Fibroblast of lung (primary cell): Measurements from ENCODE around the gene MFN1. TPM values are rescaled to one million over a fixed set of nuclear protein-coding genes. Genes with fewer than 3 reads are reported as not detected.

Experiments used
- DNase-seq, 2 donors: peaks; one replicate each; pipeline versions ENCODE4 v3.0.0 to v3.0.0-alpha.2; 2010; ENCODE audit warnings: low read depth in 2 of 2
- H2AFZ ChIP-seq: 2 replicates; pipeline ENCODE4 v1.5.1; 2012; ENCODE audit warnings: low read length, control low read depth, inconsistent platforms
- H3K27ac ChIP-seq: 2 replicates; pipeline ENCODE4 v1.5.1; 2011; ENCODE audit warnings: low read length, control low read depth; ENCODE audit not compliant: insufficient read depth
- H3K27me3 ChIP-seq: 2 replicates; pipeline ENCODE4 v1.5.1; 2011; ENCODE audit warnings: mild to moderate bottlenecking, low read length; ENCODE audit not compliant: control insufficient read depth, insufficient read depth
- H3K36me3 ChIP-seq: 2 replicates; pipeline ENCODE4 v1.5.1; 2011; ENCODE audit warnings: low read length; ENCODE audit not compliant: control insufficient read depth, insufficient read depth
- H3K4me1 ChIP-seq: 2 replicates; pipeline ENCODE4 v1.5.1; 2011; ENCODE audit warnings: low read length; ENCODE audit not compliant: control insufficient read depth, insufficient read depth; ENCODE audit errors: extremely low read depth
- H3K4me2 ChIP-seq: 2 replicates; pipeline ENCODE4 v1.5.1; 2011; ENCODE audit warnings: low read length, control low read depth; ENCODE audit not compliant: insufficient read depth; ENCODE audit errors: extremely low read depth
- H3K4me3 ChIP-seq, 4 experiments: fragments of 200-600 bp in 1 of 4; sonication (generic) in 1 of 4; replicated peaks in 1 of 4; 2 replicates each; pipeline ENCODE4 v1.5.1; 2011 to 2016; ENCODE audit warnings: low read length in 4 of 4, low read depth in 3 of 4, mild to moderate bottlenecking in 3 of 4, control low read depth in 2 of 4, inconsistent platforms in 1 of 4, mixed read lengths in 1 of 4; ENCODE audit not compliant: insufficient read depth in 1 of 4; ENCODE audit errors: control extremely low read depth in 1 of 4
- H3K79me2 ChIP-seq: 2 replicates; pipeline ENCODE4 v1.5.1; 2012; ENCODE audit warnings: mild to moderate bottlenecking, low read length, inconsistent platforms; ENCODE audit not compliant: control insufficient read depth, insufficient read depth
- H3K9ac ChIP-seq: 2 replicates; pipeline ENCODE4 v1.5.1; 2011; ENCODE audit warnings: mild to moderate bottlenecking, low read length, control low read depth; ENCODE audit not compliant: insufficient read depth
- H3K9me3 ChIP-seq: 2 replicates; pipeline ENCODE4 v1.5.1; 2012; ENCODE audit warnings: low read depth, low read length; ENCODE audit not compliant: control insufficient read depth, insufficient read depth
- H4K20me1 ChIP-seq: 2 replicates; pipeline ENCODE4 v1.5.1; 2011; ENCODE audit warnings: low read length; ENCODE audit not compliant: control insufficient read depth, insufficient read depth; ENCODE audit errors: extremely low read depth
- CTCF ChIP-seq, 2 donors: IDR thresholded peaks in 1 of 2; conservative IDR thresholded peaks in 1 of 2; 1 replicate in 1 of 2; 2 replicates in 1 of 2; pipeline ENCODE4 v1.5.1; 2011 to 2012; ENCODE audit warnings: low read length in 2 of 2, control low read depth in 1 of 2, inconsistent platforms in 1 of 2, low read depth in 1 of 2, mild to moderate bottlenecking in 1 of 2
- EZH2 ChIP-seq: IDR thresholded peaks from 2 replicates; pipeline ENCODE4 v1.5.1; 2012; ENCODE audit warnings: low read length, control low read depth, mild to moderate bottlenecking; ENCODE audit errors: missing control alignments
- polyA plus RNA-seq, 2 donors: library from polyadenylated mRNA; depleted of rRNA in 1 of 2; stranded (reverse) in 1 of 2; unstranded in 1 of 2; fragments of >200 nt; gene quantifications; 2 replicates each; pipeline ENCODE4 v1.2.1, GENCODE V29; 2011 to 2012; ENCODE audit warnings: missing spikeins in 1 of 2
- total RNA-seq: library from RNA; depleted of rRNA; stranded (reverse); fragments of >200 nt; gene quantifications from 2 replicates; pipeline ENCODE4 v1.2.1, GENCODE V29; 2014

The MFN1 gene
- total and polyA plus RNA-seq, 2 donors (not counting 1 experiment from before 2014, with no cell fraction given) = 48.1 to 52.8 TPM

GRCh38 chr3:179355996-179356395, 8.5 kb downstream of the MFN1 start:
- no peaks in the 10 kb centered on the region for H3K9me3 ChIP-seq
- H3K36me3 ChIP-seq = peaks cover 6% of the 10 kb centered on the region
- no peak for DNase-seq
- no peaks in the 10 kb centered on the region for H4K20me1 ChIP-seq
- no peak for TF ChIP-seq CTCF (conservative IDR thresholded peaks at IDR 0.05 in 1 of 2, IDR thresholded peaks at IDR 0.05 in 1 of 2; ENCODE audit: low read depth in 1 of 2, low read length in 2 of 2)
- TF ChIP-seq EZH2 = no peak
- H3K4me3 ChIP-seq = no peak overlapping the region
- no peaks in the 10 kb centered on the region for H3K79me2 ChIP-seq
- H3K4me2 ChIP-seq = no peak overlapping the region
- H2AFZ ChIP-seq = no peak overlapping the region
- no peak overlapping the region for H3K27ac ChIP-seq
- no peaks in the 10 kb centered on the region for H3K4me1 ChIP-seq
- no peak overlapping the region for H3K9ac ChIP-seq
- H3K27me3 ChIP-seq = no peaks in the 10 kb centered on the region

- Histone ChIP-seq H2AFZ (no peak overlapping the region), H3K79me2 (no peaks in the 10 kb centered on the region), H3K9me3 (no peaks in the 10 kb centered on the region), H3K36me3 (peaks cover 4% of the 10 kb centered on the region), H4K20me1 (no peaks in the 10 kb centered on the region), H3K27ac (no peak overlapping the region), H3K9ac (no peak overlapping the region), H3K27me3 (no peaks in the 10 kb centered on the region), H3K4me3 (no peak overlapping the region), H3K4me1 (no peaks in the 10 kb centered on the region), H3K4me2 (no peak overlapping the region)
- no peak for DNase-seq
- TF ChIP-seq EZH2 = no peak
- TF ChIP-seq CTCF (conservative IDR thresholded peaks at IDR 0.05 in 1 of 2, IDR thresholded peaks at IDR 0.05 in 1 of 2; ENCODE audit: low read depth in 1 of 2, low read length in 2 of 2) = no peak
Observed at GRCh38 chr3:179363332-179363731, 15.8 kb downstream of the MFN1 start.

GRCh38 chr3:179369621-179370020, 22.1 kb downstream of the MFN1 start:
- Histone ChIP-seq H3K36me3 (no peaks in the 10 kb centered on the region), H2AFZ (no peak overlapping the region), H3K4me3 (no peak overlapping the region), H3K4me1 (no peaks in the 10 kb centered on the region), H3K27ac (no peak overlapping the region), H3K79me2 (no peaks in the 10 kb centered on the region), H3K9ac (no peak overlapping the region), H3K9me3 (no peaks in the 10 kb centered on the region), H3K4me2 (no peak overlapping the region), H4K20me1 (no peaks in the 10 kb centered on the region), H3K27me3 (no peaks in the 10 kb centered on the region)
- no peak for DNase-seq
- no peak for TF ChIP-seq CTCF (conservative IDR thresholded peaks at IDR 0.05 in 1 of 2, IDR thresholded peaks at IDR 0.05 in 1 of 2; ENCODE audit: low read depth in 1 of 2, low read length in 2 of 2)
- no peak for TF ChIP-seq EZH2
